Muscle layer of duodenum (tissue), 2 donors: ENCODE results near the gene QKI.

Experiments
- H3K27ac ChIP-seq: one replicate; pipeline ENCODE4 v1.7.0; 2013; ENCODE audit warnings: mild to moderate bottlenecking, low read length
- H3K27me3 ChIP-seq: one replicate; pipeline ENCODE4 v1.7.0; 2013; ENCODE audit warnings: low read depth, mild to moderate bottlenecking, control low read depth, low read length
- H3K36me3 ChIP-seq, 2 donors: one replicate each; pipeline ENCODE4 v1.7.0; 2013; ENCODE audit warnings: low read length in 2 of 2, control low read depth in 1 of 2, mild to moderate bottlenecking in 1 of 2; ENCODE audit not compliant: insufficient read depth in 2 of 2, control insufficient read depth in 1 of 2
- H3K4me1 ChIP-seq, 2 donors: one replicate each; pipeline ENCODE4 v1.7.0; 2013; ENCODE audit warnings: low read length in 2 of 2, mild to moderate bottlenecking in 2 of 2, control low read depth in 1 of 2, moderate library complexity in 1 of 2; ENCODE audit not compliant: insufficient read depth in 2 of 2, control insufficient read depth in 1 of 2
- H3K4me3 ChIP-seq, 2 donors: one replicate each; pipeline ENCODE4 v1.7.0; 2013; ENCODE audit warnings: low read length in 2 of 2, low read depth in 1 of 2, mild to moderate bottlenecking in 1 of 2
- H3K9me3 ChIP-seq, 2 donors: one replicate each; pipeline ENCODE4 v1.7.0; 2013; ENCODE audit warnings: low read length in 2 of 2, control low read depth in 1 of 2, mild to moderate bottlenecking in 1 of 2; ENCODE audit not compliant: control insufficient read depth in 1 of 2
- donor health status: healthy.

QKI gene

DNA sequence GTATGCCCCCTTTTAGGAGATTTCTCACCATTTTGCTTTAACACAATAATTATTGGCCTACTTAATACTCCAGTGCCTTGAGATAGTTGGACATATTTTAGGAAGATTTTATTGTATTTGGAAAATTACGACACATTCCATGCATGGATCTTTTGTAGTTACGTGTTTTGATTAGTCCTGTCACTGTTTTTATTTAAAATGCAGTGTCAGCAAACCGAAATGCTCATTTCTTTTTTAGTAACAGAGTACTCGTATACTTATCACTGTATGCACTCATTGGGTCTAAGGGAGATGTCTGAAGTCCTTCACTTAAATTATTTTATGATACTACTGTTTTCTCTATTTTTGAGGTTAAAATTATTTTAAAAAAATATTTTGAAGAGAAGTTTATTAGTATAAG is 153.8 kb downstream of the QKI start:
- Histone ChIP-seq H3K4me3 (no peak overlapping the region), H3K27ac (no peak overlapping the region), H3K9me3 (no peaks in the 10 kb centered on the region), H3K36me3 (peaks cover 11 to 18% of the 10 kb centered on the region in 2 donors), H3K4me1 (peaks cover 0 to 6% of the 10 kb centered on the region in 2 donors), H3K27me3 (no peaks in the 10 kb centered on the region)

DNA sequence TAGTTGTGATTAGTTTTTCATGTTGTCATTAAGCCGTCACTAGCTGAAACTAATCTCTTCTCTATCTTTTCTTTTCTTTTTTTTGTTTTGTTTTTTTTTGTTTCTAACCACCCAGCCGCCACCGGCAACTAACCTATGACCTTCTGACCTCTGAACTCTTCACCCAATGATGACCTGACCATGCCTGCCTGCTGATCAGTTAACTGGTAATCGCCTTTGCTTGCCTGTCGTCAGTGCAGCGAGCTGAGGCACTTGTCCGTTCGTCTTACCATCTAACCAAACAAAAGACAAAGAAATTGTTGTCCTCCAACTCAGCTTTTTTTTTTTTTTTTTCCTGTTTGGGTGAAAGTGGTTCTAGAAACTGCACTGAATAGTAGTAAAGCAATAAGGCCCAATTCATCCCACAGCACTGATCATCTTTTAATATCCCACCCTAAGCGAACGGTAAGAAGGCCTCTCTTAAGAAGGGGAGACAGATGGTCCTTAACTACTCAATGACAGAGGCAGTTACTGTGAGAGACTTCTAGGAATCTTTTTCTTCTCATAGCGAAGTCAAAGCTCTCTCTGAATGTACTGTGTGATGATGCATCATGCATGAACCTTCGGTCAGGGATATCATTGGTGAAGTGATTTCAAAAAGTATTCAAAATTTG is 156.2 kb downstream of the QKI start:
- Histone ChIP-seq H3K27ac (no peak overlapping the region), H3K4me1 (no peaks in the 10 kb centered on the region), H3K36me3 (peaks cover 14 to 23% of the 10 kb centered on the region in 2 donors)

DNA sequence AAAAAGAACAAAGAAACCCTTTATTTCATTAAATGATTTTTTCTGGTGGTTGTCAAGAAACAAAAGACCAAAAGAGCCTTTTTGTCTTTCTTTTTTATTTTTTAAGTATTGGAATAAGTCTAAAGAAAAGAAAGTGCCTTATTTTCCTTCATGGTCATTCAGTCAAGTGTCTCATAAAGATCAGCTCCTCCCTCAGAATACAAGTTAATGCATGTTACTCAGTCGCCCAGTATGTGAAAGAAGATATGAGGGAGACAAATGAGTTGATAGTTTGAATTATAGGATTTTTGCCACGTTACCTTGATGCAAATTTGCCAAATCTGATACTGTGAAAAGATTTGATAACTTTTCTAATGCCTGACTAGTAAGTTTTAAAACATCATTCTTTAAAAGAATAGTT is 157.2 kb downstream of the QKI start:
- peaks cover 10 to 23% of the 10 kb centered on the region in 2 donors for H3K36me3 ChIP-seq
- no peak overlapping the region for H3K27ac ChIP-seq
- no peaks in the 10 kb centered on the region for H3K4me1 ChIP-seq

More for the DNA sequence above, 156.2 kb downstream of the QKI start:
- no peaks in the 10 kb centered on the region for H3K27me3 ChIP-seq
- no peaks in the 10 kb centered on the region for H3K9me3 ChIP-seq
- no peak overlapping the region for H3K4me3 ChIP-seq

DNA sequence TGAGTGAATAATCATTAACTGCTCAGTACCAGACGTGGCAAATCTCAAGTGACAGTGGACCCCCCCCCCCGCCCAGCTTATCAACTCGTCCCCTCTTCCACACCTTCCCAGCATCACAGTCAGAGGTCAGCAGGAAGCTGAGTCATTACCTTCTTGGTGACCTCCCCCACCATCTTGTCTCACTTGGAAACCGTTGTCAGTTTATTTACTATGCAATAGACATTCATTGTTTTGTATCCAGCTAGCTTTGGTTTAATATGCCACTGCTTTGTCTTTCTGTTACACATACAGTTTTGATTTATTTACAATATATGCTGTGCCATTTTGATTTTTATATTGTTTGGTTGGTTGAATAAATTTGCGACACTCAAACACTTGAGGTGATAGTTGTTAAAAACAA is 158.1 kb downstream of the QKI start:
- no peaks in the 10 kb centered on the region for H3K4me1 ChIP-seq
- no peak overlapping the region for H3K4me3 ChIP-seq
- H3K36me3 ChIP-seq, result peaks cover 10 to 23% of the 10 kb centered on the region in 2 donors
- no peaks in the 10 kb centered on the region for H3K27me3 ChIP-seq
- no peaks in the 10 kb centered on the region for H3K9me3 ChIP-seq
- no peak overlapping the region for H3K27ac ChIP-seq

More for the DNA sequence above, 157.2 kb downstream of the QKI start:
- no peak overlapping the region for H3K4me3 ChIP-seq
- no peaks in the 10 kb centered on the region for H3K9me3 ChIP-seq
- H3K27me3 ChIP-seq, result no peaks in the 10 kb centered on the region

DNA sequence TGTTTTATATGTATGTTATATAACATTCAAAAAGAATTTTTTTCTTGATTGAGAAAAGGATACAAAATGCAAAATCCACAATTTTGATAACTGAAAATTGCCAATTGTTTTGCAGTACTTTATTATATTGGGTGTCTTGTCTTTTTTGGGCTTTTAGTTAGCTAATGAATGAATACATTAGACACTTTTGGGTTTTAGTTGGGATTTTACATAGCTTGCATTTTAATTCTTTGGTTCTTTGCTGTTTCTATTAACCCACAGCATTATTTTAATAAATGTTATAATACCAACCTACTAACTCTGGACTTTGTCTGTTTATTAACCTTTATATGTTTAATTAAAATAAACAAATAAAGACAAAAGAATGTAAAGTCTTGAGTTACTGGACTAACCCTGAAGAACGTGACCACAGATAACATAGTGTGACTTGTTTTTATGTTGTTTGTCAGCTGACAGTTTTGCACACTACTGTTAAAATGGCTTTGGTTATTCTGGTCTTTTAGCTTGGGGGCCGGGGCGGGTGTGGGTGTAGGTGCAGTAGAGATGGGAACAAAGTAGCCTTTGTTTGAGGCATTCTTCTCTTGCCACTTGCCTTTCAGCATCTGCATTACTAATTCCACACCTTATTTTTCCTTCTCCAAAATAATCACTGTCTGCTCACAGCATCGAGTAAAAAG is 159.1 kb downstream of the QKI start:
- Histone ChIP-seq H3K4me1 (no peaks in the 10 kb centered on the region), H3K36me3 (peaks cover 10 to 23% of the 10 kb centered on the region in 2 donors), H3K9me3 (no peaks in the 10 kb centered on the region), H3K27me3 (no peaks in the 10 kb centered on the region), H3K4me3 (no peak overlapping the region), H3K27ac (no peak overlapping the region)

DNA sequence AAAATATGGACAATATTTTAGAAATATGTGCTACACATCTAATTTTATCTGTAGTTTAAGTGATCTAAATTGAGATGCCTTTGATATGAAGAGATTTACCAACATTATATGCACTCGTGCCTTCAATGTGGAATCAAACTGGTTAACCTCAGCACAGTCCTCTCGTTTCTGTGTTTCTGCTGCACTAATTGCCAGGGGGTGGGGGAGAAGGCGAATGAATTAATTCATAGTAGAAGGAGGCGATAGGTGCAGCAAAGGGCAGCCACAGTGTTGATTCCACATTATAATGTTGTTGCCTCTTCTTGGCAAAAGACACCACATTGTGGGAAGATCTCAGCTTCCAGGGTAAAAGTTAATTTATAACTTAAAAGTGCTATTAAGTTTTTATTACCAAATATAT is 161.6 kb downstream of the QKI start:
- Histone ChIP-seq H3K9me3 (no peaks in the 10 kb centered on the region), H3K4me3 (no peak overlapping the region), H3K4me1 (peaks cover 0 to 7% of the 10 kb centered on the region in 2 donors), H3K27me3 (no peaks in the 10 kb centered on the region), H3K27ac (no peak overlapping the region), H3K36me3 (peaks cover 10 to 13% of the 10 kb centered on the region in 2 donors)

DNA sequence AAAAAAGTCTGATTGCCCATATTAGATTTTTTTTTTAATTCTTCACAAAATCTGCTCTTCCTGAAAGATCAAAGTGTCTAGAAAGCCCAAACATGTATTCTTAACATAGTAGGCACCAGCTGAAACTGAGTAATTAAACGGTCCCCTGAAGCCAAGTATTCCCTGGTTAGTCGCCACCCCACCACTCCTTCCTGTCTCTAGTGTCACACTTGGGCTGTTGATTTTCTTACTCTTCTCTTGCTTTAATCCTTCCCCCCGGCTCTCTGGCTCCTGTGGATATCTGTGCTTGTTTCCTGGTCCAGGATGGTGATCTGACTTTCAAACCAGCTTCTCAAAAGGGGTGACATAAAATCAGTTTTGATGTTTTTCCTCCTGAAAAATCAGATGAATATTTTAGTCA is 162.9 kb downstream of the QKI start:
- H3K9me3 ChIP-seq, result no peaks in the 10 kb centered on the region
- no peak overlapping the region for H3K27ac ChIP-seq
- H3K4me3 ChIP-seq, result no peak overlapping the region
- H3K36me3 ChIP-seq, result peaks cover 10 to 13% of the 10 kb centered on the region in 2 donors
- no peaks in the 10 kb centered on the region for H3K27me3 ChIP-seq
- peaks cover 0 to 7% of the 10 kb centered on the region in 2 donors for H3K4me1 ChIP-seq

DNA sequence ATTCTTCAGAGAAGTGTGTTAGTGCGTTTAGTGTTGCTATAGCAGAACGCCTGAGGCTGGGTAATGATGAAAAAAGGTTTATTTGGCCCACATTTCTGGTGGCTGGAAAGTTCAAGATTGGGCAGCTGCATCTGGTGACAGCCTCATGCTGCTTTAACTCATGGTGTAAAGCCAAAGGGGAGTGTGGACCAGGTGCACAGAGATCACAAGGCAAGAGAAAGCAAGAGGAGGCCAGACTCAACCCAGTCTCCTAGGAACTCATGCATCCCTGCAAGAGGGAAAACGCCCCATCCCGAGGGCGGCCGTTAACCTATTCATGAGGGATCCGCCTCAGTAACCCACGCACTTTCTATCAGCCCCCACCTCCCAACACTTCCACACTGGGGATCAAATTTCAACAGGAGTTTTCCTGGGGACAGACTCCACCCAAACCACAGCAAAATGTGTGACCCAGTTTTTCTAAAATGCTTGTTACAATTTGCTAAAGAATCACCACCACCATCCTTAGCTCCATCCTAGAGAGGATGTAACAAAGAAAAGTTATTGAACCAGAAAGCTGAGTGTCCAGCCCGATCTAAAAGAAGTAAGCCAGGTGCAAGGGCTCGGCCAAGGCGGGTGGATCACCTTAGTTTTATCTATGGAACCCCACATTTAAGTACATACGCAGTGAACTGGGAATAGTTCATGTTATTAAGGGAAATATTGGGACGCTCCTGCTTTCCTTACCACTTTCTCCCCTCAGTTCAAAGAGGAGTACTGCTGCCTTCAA is 164.8 kb downstream of the QKI start:
- Histone ChIP-seq H3K4me1 (peaks cover 0 to 7% of the 10 kb centered on the region in 2 donors), H3K4me3 (no peak overlapping the region), H3K9me3 (no peaks in the 10 kb centered on the region), H3K27ac (no peak overlapping the region), H3K36me3 (peaks cover 6 to 7% of the 10 kb centered on the region in 2 donors), H3K27me3 (no peaks in the 10 kb centered on the region)

DNA sequence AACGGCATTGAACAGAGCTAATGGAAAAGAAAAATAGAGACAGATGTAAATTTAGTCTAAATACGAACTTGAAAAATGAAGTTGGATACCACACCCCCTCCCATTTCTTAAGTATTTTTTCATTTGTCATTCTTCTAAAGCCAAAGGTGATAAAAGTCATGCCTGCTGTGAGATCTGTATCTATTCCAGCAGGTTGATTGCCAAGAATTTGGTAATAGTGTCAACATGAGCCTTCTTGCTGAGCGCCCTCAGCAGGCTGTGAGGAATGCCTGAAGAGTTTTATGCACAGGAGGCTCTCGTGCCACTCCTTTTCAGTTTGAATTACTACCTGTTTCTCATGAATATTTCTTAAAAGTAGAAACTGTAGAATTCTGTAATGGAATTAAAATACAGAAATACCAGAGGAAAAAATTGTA is 165.4 kb downstream of the QKI start:
- Histone ChIP-seq H3K4me3 (no peak overlapping the region), H3K27me3 (no peaks in the 10 kb centered on the region), H3K36me3 (peaks cover 3 to 5% of the 10 kb centered on the region in 2 donors), H3K4me1 (peaks cover 0 to 7% of the 10 kb centered on the region in 2 donors), H3K27ac (no peak overlapping the region), H3K9me3 (no peaks in the 10 kb centered on the region)

DNA sequence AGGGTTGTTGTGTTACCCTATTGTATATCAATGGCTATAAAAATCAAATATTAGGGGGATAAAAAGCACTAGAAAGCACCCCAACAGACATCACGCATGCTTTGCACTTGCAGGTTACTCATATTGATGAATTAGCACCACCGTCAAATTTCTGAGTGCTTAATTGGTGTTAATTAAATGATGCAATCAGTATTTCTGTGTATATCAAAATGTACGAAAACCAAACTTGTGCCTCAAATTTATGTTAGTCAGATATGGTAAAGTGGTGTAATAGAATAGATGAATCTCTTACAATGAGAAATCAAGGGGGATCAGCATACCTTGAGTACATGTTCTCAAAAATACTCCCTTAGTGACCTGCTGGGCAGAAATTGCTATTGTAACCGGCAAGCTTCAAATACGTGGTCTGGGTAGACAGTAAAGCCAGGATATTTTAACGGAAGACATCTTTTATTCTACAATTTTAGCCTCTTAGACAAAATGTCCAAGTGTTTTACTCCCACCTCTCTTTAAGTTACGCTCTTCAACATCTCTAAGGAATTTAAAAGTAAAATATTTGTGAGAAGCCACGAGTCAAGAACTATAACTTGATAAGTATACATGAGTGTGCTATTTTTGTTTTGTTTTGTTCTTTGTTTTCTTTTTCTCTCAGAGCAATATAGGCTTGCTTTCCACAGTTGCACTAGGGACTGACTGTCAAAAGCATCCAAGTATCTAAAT is 166.0 kb downstream of the QKI start:
- Histone ChIP-seq H3K4me3 (no peak overlapping the region), H3K27ac (no peak overlapping the region), H3K27me3 (no peaks in the 10 kb centered on the region), H3K36me3 (peaks cover 0 to 2% of the 10 kb centered on the region in 2 donors), H3K9me3 (no peaks in the 10 kb centered on the region), H3K4me1 (peaks cover 0 to 7% of the 10 kb centered on the region in 2 donors)

DNA sequence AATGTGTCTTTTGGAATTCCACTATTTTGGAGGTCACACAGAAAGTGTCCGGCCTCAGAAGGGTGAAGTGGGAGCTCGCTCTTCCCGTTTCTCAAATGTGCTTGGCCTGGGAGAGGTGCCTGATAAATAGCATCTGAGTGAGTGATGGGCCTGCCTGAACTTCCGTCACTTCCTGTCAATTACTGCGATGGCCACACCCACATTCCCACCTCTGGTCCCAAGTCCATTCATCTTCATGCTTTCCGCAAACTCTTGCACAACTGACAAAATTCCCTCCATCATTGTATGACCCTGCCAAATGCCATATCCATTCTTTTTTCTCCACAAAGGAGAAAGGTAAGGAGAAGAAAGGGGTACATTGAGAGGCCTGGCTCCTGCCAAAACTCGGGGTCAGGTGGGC is 169.0 kb downstream of the QKI start:
- Histone ChIP-seq H3K9me3 (no peaks in the 10 kb centered on the region), H3K4me3 (no peak overlapping the region), H3K36me3 (no peaks in the 10 kb centered on the region), H3K4me1 (peaks cover 0 to 7% of the 10 kb centered on the region in 2 donors), H3K27ac (no peak overlapping the region), H3K27me3 (no peaks in the 10 kb centered on the region)
